Gastroesophageal sphincter (tissue), 3 donors: ENCODE data around the gene MYCBPAP.

Source experiments
- CTCF ChIP-seq, 4 experiments: fragments of 200-600 bp in 2 of 4; fragments of 450-650 bp in 2 of 4; sonication (generic) in 1 of 4; IDR thresholded peaks; one replicate each; pipeline ENCODE4 v1.5.1; 2017 to 2019; ENCODE audit warnings: antibody characterized with exemption in 4 of 4, mild to moderate bottlenecking in 2 of 4, moderate library complexity in 2 of 4
- POLR2A ChIP-seq, 2 donors: fragments of 450-650 bp; IDR thresholded peaks; one replicate each; pipeline ENCODE4 v1.6.1; 2017; ENCODE audit warnings: antibody characterized with exemption in 2 of 2, mild to moderate bottlenecking in 2 of 2, moderate library complexity in 1 of 2

DNA sequence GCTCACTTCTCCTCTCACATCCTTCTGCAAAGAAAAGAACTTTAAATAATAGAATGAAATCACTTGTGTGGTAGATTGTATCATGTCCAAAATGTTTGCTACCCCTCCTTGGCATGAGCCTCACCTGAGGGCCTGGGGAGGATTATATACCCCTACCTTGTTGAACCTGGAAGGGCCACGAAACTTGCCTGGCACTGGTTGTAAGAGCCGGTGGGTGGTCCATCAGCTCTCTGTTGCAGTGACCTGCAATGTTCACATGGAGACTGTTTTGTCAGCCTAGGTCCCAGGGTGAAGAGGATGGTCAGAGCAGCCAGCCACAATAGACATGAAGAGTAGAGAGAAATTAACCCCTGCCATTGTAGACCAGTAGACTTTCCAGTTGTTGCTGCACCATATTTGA, 19.4 kb upstream of the MYCBPAP start:
- TF ChIP-seq CTCF (IDR thresholded peaks at IDR 0.05) (no peak), POLR2A (IDR thresholded peaks at IDR 0.05) (no peak)
